IPS DF 4.7 (cell line): ENCODE results near the gene CTNNA2.
"Not testable (repeated sequence)": the region's sequence is repeated elsewhere in the genome, so short reads cannot be mapped to it uniquely, and the experiment has no call there.

Source experiments
- DNase-seq: peaks from one replicate; pipeline ENCODE4 v3.0.0-alpha.2; 2013; ENCODE audit warnings: low spot score; ENCODE audit errors: extremely low read depth

CTNNA2 gene

DNA sequence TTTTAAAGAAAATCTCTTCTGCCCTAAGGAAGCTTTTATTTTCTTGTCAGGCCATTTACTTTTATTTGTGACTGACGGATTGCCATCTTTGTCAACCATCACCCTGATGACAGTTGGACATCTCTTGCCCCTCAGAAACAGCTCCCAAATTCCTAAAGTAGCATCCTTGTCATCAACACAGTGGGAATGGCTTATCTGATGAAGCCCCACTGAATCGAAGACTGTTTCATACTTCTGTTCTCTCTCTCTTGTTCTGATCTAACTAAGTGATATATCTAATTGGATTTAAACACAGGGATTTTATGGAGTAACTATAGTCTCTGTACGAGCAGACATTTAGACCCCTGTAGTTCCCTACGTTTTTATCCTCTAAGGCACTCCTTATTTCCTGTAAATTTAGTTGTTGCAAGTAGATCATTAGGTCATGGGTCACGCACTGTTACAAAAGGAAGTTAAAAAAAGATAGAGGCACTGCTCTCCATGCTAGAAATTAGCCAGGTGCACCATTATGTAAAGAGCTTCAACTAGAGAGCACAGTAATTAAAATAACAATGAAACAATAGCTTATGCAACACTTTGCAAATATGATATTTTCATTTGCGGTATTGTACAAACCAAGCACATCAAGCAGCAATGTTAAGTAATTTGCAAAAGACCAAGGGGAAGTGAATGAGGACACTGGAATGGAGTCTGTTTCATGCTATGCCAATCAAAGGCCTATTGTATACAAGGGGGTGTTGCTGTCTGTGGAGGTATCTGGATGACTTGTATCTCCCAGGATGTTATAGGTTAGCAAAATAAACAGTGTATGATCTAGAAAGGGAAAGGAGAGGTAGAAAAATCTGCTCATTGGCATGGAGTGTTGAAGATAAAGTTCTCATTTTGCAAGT lies 507.0 kb downstream of the CTNNA2 start:
- DNase-seq = no peak

DNA sequence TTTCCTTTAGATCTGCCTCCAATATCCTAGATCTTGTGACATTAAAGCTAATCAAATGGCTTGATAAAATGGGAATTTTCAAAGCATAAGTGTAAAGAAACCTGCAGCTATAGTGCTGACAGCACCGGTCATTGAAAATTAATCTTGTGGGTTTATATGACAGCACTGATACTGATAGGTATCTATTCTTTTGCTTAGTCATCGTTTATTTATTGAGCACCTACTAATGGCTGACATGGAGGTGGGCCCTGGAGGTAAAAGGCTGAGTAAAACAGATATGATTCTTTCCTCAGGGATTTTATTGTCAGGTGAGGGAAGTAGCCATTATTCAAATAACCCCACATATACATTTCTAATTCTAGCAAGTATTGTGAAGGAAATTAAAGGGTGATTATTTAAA lies 509.2 kb downstream of the CTNNA2 start:
- DNase-seq = no peak

DNA sequence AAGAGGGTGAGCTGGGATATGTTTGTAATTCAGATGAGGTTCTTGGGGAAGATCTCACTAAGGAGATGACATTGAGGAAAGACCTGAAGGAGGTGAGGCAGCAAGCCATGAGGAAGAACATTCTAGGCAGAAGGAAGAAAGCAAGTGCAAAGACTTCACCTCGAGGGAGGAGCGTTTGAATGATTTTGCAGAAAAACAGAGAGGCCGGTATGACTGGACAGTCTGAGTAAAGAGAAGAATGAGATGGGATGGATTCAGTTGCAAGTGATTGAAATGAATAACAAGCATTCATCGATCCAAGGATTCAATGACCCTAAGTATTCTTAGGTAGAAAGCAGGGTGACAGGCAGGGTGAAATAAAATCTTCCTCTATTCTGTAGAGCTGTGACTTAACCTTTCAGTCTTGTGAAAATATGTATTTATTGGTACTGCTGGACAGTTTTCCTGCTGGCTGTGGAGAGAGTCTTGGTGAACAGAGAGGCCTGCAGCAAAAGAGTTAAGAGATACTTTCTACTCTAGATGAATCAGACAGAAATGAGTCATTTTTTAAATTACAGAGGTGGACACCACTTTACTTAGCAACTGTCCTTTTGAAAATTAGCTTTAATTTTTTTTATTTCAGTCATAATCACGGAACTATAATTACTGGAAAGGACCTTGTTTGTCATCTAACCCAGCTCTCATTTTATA lies 513.3 kb downstream of the CTNNA2 start:
- no peak for DNase-seq

DNA sequence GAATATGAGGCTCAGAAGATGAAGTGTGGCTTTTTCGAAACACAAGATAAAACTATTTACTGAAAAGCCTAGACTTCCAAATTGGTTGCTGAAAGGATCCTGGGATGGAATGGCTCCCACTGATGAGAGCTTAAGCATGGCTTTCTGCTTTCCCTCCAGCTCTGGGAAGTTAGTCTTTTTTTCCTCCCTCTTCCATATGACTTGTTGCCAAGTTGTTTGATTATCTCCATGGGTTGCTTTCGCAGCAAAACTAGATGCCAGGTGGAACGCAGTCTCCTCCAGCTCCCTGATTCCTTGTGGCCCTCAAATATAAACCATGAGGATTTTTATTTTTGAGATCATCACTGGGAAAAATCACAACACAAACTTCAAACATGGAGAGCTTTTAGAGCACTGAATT lies 515.2 kb downstream of the CTNNA2 start:
- no peak for DNase-seq

DNA sequence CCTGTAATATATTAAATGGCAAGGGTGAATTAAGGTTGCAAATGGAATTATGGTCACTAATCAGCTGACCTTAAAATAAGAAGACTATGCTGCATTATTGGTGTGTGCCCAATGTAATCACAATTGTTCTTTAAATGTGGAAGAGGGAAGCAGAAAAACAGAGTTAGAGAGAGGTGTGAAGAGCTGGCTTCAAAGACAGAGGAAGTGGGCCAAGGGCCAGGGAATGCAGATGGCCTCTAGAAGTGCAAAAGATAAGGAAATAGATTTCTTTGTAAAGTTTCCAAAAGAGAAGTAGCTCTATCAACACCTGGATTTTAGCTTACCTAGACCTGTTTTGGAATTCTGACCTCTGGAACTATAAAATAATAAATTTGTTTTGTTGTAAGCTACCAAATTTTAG lies 515.7 kb downstream of the CTNNA2 start:
- no peak for DNase-seq

DNA sequence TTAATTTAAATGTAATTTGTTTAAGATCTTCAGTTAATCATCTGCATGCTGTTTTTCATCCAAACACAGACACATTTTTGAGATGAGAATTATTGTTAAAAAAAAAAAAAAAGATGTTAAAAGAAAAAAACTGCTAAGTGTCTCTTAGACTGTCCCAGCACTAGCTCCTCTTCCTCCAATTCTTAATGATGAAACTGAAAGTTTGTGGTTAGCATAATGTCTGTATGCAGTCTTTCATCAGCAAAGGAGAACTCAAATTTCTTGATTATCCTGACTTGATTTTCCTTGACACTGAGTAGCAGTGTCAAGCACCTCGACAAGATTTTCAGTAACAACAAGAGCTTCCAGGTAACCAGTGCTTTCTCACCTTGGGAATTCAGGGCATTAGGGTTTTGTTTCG lies 517.3 kb downstream of the CTNNA2 start:
- DNase-seq = no peak

DNA sequence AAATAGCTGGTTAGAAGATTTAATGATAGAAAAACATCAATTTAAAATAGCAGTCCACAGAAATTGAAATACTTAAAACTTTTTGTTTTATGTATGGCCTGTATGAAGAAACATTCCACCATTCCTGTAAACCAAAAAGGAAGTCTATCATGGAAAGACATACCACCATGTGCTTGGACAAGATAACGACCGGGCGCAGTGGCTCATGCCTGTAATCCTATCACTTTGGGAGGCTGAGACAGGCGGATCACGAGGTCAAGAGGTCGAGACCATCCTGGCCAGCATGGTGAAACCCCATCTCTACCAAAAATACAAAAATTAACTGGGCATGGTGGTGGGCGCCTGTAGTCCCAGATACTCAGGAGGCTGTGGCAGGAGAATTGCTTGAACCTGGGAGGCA lies 519.8 kb downstream of the CTNNA2 start:
- DNase-seq = not testable (repeated sequence)

DNA sequence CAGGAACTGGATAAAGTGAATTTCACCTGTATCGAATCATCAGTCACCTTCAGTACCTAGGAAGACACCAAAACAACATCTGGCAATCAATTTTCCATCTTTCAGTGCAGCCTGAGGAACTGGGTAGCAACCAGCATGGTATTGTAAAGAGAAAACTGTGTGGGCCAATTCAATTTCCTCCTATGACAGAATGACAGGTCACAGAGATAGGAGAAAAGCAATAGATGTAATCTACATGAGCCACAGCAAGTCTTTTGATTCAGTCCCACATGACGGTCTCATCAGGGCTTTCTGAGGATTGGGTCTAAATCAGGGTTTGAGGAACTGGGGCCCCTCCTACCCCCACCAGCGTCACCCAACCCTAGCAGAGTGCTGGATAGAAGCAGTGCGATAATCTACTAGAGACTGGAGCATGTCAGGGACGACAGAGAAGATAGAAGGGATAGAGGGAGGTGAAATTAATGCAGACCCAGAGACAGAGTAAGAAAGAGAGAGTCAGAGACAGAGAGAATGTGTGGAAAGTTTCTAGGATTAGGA lies 523.0 kb downstream of the CTNNA2 start:
- no peak for DNase-seq

DNA sequence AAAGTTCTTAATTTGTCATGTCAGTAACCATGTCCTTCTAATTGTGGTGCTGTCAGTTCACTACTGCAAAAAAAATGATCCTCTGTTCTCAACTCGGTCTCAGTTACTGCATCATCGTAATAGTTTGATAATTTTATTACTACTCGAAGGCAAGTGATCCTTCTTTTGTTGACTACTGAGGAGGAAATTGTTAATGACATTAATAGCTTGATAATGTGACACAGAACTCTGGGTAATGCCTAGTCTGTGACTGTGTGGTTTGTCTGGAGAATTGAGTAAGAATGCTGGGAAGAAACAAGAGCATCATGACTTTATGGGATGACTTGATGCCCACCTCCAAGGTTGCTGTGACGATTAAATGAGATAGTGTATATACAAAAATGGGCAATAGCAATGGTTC lies 524.5 kb downstream of the CTNNA2 start:
- no peak for DNase-seq

DNA sequence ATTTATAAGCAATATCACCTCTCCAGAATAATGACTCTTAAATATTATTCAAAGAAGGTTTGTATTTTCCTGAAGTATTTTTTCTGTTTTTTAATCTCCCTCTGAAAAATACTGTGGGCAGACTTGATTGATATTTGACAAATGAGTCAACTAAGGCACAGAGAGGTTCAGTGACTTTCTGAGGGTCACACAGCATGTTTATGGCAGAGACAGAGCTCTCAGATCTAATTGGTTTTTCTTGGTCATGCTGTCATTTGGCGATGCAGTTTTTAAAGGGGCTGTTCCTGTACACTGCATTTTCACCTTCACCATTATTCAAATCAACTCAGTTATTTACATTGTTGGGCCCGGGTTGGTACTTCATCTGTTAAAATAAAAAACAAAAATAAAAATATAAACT lies 527.4 kb downstream of the CTNNA2 start:
- DNase-seq = no peak

DNA sequence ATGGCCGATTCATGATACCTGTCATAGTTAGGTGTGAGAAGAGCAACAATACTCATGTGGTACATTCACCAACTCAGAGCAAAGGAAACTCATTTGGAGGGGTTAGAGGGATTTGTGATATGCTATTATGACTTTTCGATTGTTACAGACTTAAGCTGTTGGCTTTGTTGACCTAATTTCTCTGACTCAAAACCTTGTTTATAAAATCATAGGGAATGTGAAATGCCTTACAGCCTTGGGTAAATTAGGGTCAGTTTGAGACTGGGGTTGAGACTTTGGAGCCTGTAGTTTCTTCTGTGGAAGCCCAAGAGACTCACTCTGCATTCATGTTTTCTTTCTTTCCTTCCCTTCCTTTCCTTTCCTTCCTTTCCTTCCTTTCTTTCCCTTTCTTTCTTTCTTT lies 529.8 kb downstream of the CTNNA2 start:
- DNase-seq = no peak

DNA sequence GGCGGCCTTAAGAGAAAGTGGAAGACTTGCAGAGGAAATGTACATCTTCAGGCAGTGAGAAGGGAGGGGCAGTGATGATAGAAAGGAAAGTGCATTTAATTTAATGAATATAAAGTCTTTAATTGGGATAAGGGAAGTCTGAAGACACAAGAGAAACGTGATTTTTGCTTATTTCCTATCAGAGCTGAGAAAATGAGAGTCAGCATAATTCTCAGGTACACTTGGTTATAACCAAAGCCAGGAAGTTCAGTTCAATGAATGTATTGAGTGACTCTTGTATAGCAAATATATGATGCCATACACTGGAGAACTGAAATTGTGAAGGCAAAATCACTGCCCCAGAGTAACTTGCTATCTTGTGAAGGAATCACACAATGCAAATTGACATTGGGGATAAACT lies 535.4 kb downstream of the CTNNA2 start:
- no peak for DNase-seq

DNA sequence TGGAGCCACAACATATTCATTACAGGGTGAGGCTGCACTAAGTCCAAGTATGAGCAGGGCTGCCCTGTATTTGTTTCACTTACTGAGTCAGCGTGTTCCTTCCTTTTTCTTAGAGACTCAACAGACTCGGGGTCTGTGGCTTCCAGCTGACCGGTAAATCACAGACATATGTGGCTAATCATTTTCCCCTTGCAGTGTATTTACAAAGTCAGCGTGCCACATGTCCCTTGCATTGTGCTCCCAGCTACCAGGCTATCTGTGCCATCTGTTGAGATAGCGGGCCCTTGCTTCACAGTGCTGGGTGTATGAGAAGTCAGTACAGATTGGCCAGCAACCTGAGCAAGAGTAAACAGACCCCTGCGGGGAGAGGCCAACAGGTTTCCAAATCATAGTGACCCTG lies 537.4 kb downstream of the CTNNA2 start:
- DNase-seq = no peak

DNA sequence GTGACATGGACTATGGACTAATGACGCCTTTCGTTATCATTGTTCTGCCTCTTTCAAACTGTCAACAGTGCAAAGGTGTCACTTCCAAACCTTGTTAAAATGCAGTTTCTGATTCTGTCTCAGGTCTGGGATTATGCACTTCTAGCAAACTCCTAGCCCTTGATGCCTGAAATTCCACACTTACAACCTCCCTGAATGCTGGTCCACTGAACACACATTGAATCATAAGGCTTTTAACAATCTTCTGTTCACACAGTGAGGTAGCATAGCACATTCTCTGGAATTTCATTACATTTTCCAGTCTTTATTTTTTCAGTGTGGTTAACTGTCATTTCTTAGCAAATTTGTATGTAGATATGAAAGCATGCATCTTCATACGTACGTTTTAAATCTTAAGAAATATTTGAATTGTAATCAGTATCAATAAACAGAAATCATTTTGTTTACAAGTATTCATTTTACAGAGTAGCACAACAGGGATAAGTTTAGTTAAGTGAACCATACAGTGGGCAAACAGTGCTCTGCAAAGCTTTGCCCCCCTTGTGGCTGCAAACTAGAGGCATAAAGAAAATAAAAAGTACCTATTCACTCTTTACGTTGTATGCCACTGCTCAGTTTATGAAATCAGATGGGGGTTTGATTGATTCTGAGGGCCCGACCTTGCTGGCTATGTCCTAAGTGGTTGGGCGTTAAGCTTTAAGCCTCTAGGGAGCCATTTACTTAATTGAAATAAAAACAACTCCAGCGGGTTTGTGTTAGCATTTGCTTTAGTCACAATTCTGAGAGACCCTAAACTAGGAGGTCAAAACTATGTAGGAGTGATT lies 540.9 kb downstream of the CTNNA2 start:
- DNase-seq = no peak

DNA sequence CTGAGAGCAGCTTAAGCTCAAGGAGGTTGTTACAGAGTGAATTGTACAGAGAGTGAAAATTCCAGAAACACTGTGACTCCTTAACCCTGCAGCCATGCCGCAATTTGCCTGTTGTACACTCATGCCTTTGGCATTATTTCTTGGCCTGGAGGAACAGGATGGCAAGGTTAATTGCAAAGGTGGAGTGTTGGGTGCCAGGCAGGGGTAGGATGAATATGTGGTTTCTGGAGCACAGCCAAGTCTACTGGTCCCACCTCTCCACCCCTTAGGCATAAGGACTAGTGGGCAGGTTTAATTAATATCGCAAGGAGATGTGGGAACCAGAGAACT lies 541.5 kb downstream of the CTNNA2 start:
- no peak for DNase-seq

DNA sequence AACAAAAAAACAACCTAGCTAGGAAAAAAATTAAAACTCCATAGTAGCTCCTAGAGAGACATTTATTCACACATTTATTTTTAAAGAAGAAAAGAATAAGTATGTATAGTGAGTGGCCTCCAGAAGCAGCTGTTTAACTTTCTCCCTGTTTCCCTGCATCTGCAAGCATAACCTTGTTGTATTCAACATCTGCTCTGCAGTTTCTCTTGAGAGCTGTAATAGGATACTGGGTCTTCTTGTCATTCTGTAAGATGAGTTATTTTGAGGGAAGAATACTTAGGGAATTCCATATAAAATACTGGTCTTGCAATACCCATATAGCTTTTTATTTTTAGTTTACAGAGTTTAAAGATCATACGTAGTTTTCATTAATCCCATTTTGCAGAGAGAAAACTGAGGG lies 545.1 kb downstream of the CTNNA2 start:
- no peak for DNase-seq

DNA sequence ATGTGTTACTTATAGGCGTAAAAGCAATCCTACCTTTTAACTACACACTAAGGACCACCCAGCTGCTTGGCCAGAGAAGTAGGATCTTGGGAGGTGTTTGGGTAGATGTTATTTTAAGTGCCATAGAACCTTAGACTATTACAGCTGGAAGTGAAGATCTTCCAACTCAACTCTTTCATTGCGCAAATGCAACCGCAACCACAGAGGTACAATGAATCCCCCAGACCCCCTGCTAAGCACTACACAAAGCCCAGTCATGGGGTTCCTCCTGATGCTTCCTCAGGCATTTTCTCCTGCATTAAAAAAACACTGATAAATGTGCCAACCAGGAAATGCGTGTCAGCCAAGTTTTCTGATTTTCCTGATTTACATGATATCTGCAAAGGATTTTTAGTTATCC lies 545.7 kb downstream of the CTNNA2 start:
- no peak for DNase-seq

DNA sequence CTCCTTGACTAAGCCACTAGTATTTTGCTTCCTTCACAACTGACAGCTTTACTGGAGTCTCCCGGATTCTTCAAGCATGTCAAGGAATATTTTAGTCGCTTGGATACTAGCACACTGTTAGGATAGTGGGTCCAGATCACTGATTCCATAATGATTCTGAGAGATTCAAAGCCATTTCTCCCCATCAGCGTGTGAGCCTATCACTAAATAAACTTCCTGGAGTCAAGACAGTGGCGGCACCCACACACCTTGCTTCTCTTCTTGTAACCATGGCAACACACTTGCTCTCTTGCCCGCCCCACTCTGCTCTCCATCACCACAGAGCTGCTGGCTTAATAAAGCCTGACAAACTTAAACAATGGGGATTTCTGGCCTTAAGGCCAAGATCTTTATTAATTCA lies 546.6 kb downstream of the CTNNA2 start:
- DNase-seq = no peak

DNA sequence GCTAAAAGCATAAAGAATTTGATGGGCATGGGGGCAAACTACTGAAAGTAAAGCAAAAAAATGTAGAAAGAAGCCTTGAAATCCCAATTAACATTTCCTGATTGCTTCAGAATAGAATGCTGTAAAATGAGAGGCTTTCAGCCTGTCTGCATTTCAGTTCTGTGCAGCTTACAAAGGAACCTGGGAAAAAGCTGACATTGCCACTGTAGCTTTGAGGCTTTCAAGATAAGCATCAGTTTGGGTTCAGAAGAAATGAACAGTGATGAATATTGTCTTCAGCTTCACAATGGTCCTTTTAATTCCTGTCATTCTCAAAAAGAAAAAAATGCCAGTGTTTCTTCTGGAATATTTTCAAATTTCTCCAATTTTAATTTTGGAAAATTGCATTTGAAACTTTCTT lies 549.0 kb downstream of the CTNNA2 start:
- DNase-seq = no peak

DNA sequence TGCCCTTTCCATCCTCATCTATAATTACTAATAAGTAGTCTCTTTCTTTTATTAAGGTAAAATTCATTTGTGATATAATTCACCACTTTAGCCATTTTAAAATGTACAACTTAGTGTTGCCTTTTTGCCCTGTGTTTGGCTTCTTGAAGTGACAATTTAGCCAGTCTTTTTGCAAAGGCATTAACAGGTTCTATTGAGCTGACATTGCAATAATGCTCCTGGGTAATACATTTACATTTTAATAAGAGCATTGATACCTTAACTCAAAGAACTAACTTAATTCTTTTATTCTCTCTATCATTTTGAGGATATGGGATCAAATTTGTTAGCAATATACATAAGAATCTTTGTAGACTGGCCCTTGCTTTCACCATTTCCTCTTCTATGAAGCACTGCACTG lies 549.4 kb downstream of the CTNNA2 start:
- no peak for DNase-seq

DNA sequence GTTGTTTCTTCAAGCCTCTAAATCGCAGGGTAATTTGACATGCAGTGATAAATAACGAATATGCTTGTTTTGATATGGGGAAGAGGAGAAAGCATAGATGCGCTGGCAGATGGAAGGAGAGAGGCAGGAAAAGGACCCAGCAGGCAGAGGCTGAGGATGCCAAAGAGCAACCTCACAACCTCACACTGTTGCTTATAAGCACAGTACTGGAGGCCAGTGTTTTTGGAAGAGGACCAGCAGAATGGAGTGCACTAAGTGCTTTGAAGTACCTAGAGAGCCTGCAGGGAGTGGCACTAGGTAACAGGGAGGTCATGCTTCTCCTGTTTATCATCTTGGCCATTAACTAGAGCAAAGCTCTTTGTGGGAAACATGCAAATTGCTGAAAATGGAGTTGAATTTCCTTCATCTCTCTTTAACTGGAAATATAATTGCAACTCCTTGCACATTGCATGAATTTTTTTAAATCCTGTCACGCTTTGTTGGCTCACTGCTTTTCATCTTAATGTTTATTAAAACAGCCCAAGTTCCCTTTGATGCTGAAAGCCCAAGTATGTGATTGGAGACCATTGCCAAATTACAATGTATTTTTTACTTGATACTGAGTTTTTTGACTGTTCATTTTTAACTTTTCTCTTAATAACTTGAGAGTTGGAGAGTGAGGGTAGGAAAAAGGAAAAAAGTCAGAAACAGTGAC lies 555.3 kb downstream of the CTNNA2 start:
- no peak for DNase-seq
